IMR-90 (cell line): ENCODE results near the gene RCN1. TPM values are rescaled to one million over a fixed set of nuclear protein-coding genes. Genes with fewer than 3 reads are reported as not detected.

Experiments
- ATAC-seq: fragments of 200-7000 bp; cut with Tn5 transposase; 2 replicates; pipeline ENCODE4 v1.9.1; 2020; ENCODE audit warnings: low read depth, mild to moderate bottlenecking, moderate library complexity
- BruUV-seq: library from RNA; stranded (reverse); fragments of 400-500 nt; replicated peaks from 2 replicates; lab custom pipeline; 2021; lab: Mats Ljungman, UMichigan
- CTCF ChIA-PET: fragments of 300-600 bp; formaldehyde crosslinking; extraction: SDS; loops from one replicate; lab custom pipeline; 2021; ENCODE audit warnings: antibody characterized with exemption; lab: Yijun Ruan, JAX
- POLR2A ChIA-PET: fragments of 300-600 bp; sonication (Branson Sonifier 250); formaldehyde crosslinking; loops from one replicate; lab custom pipeline; 2022; ENCODE audit warnings: antibody characterized with exemption; ENCODE audit not compliant: unreplicated experiment; lab: Charles Lee
- DNase-seq: peaks from one replicate; pipeline ENCODE4 v3.0.0; 2013
- H2AFZ ChIP-seq: replicated peaks from 2 replicates; pipeline ENCODE3; 2013; ENCODE audit warnings: low read length, mild to moderate bottlenecking; ENCODE audit not compliant: poor library complexity
- H2AK5ac ChIP-seq: 2 replicates; pipeline ENCODE4 v1.6.1; 2013; ENCODE audit warnings: low read depth, low read length, inconsistent platforms
- H2AK9ac ChIP-seq: replicated peaks from 2 replicates; pipeline ENCODE3; 2013; ENCODE audit warnings: mild to moderate bottlenecking, low read depth, low read length, moderate library complexity; ENCODE audit not compliant: poor library complexity
- H2BK120ac ChIP-seq: 2 replicates; pipeline ENCODE4 v1.6.1; 2013; ENCODE audit warnings: low read depth, low read length, inconsistent platforms
- H2BK15ac ChIP-seq: 3 replicates; pipeline ENCODE4 v1.6.1; 2013; ENCODE audit warnings: low read depth, low read length, inconsistent platforms
- H2BK20ac ChIP-seq: 2 replicates; pipeline ENCODE4 v1.6.1; 2013; ENCODE audit warnings: low read depth, mild to moderate bottlenecking, inconsistent platforms, low read length, moderate library complexity
- H2BK5ac ChIP-seq: 2 replicates; pipeline ENCODE4 v1.6.1; 2013; ENCODE audit warnings: mild to moderate bottlenecking, low read depth, low read length, inconsistent platforms; ENCODE audit not compliant: poor library complexity, severe bottlenecking
- H3K14ac ChIP-seq: replicated peaks from 2 replicates; pipeline ENCODE4 v1.6.1; 2013; ENCODE audit warnings: low read depth, low read length, inconsistent platforms
- H3K18ac ChIP-seq: 2 replicates; pipeline ENCODE4 v1.6.1; 2013; ENCODE audit warnings: low read depth, low read length, control low read depth
- H3K23ac ChIP-seq: 2 replicates; pipeline ENCODE4 v1.6.1; 2013; ENCODE audit warnings: low read depth, low read length, inconsistent platforms
- H3K27ac ChIP-seq: 2 replicates; pipeline ENCODE4 v1.5.1; 2013; ENCODE audit warnings: mild to moderate bottlenecking, control low read depth, low read length; ENCODE audit not compliant: insufficient read depth
- H3K27me3 ChIP-seq: 2 replicates; pipeline ENCODE4 v1.6.1; 2013; ENCODE audit warnings: low read length; ENCODE audit not compliant: control insufficient read depth, insufficient read depth
- H3K36me3 ChIP-seq: 2 replicates; pipeline ENCODE4 v1.6.1; 2013; ENCODE audit warnings: low read length, mixed read lengths; ENCODE audit not compliant: control insufficient read depth, insufficient read depth
- H3K4ac ChIP-seq: 2 replicates; pipeline ENCODE4 v1.6.1; 2013; ENCODE audit warnings: low read depth, low read length, inconsistent platforms
- H3K4me1 ChIP-seq: 2 replicates; pipeline ENCODE4 v1.6.1; 2013; ENCODE audit warnings: low read length, mixed read lengths; ENCODE audit not compliant: control insufficient read depth, insufficient read depth
- H3K4me2 ChIP-seq: 2 replicates; pipeline ENCODE4 v1.6.1; 2013; ENCODE audit warnings: low read depth, mild to moderate bottlenecking, control low read depth, low read length, moderate library complexity
- H3K4me3 ChIP-seq: 2 replicates; pipeline ENCODE4 v1.5.1; 2013; ENCODE audit warnings: low read depth, mild to moderate bottlenecking, control low read depth, low read length, moderate library complexity; ENCODE audit not compliant: insufficient read depth
- H3K56ac ChIP-seq: 2 replicates; pipeline ENCODE4 v1.6.1; 2013; ENCODE audit warnings: low read length, inconsistent platforms; ENCODE audit not compliant: insufficient read depth; ENCODE audit errors: extremely low read depth
- H3K79me1 ChIP-seq, 2 experiments: 2 replicates each; pipeline ENCODE4 v1.6.1; 2013; ENCODE audit warnings: low read length in 2 of 2, inconsistent platforms in 1 of 2, low read depth in 1 of 2
- H3K9ac ChIP-seq: 2 replicates; pipeline ENCODE4 v1.6.1; 2013; ENCODE audit warnings: low read depth, low read length, control low read depth
- H3K9me1 ChIP-seq: 2 replicates; pipeline ENCODE4 v1.6.1; 2013; ENCODE audit warnings: low read length, inconsistent platforms; ENCODE audit not compliant: insufficient read depth
- H3K9me3 ChIP-seq: 2 replicates; pipeline ENCODE4 v1.6.1; 2013; ENCODE audit warnings: low read length; ENCODE audit not compliant: control insufficient read depth, insufficient read depth
- H4K20me1 ChIP-seq: 2 replicates; pipeline ENCODE4 v1.6.1; 2013; ENCODE audit warnings: low read length, inconsistent platforms; ENCODE audit not compliant: insufficient read depth
- H4K5ac ChIP-seq: 2 replicates; pipeline ENCODE4 v1.6.1; 2013; ENCODE audit warnings: mild to moderate bottlenecking, low read depth, low read length, control low read depth
- H4K8ac ChIP-seq, 2 experiments: 2 replicates each; pipeline ENCODE4 v1.6.1; 2013; ENCODE audit warnings: low read depth in 2 of 2, low read length in 2 of 2, control low read depth in 1 of 2, inconsistent platforms in 1 of 2
- H4K91ac ChIP-seq: 2 replicates; pipeline ENCODE4 v1.6.1; 2013; ENCODE audit warnings: low read depth, low read length, inconsistent platforms; ENCODE audit not compliant: insufficient read depth
- CTCF ChIP-seq: conservative IDR thresholded peaks from 2 replicates; pipeline ENCODE4 v1.5.1; 2012; ENCODE audit warnings: mild to moderate bottlenecking, low read depth, low read length, improper control_type of control experiment
- USF2 ChIP-seq: fragments of 150-350 bp; IDR thresholded peaks from 2 replicates; pipeline ENCODE4 v1.6.1; 2017; ENCODE audit warnings: mild to moderate bottlenecking, antibody characterized with exemption, low read length, low read depth
- WGBS, 2 experiments: methylation state at CpG; one replicate each; pipeline versions ENCODE4 v1.1.5 to v1.1.7; 2013; ENCODE audit warnings: missing lambda C conversion rate in 2 of 2; ENCODE audit not compliant: insufficient read length in 1 of 2; ENCODE audit errors: extremely low coverage in 2 of 2; 5-methylcytosine and 5-hydroxymethylcytosine counted together
- dilution Hi-C: fragments of 300-500 bp; cut with HindIII; formaldehyde crosslinking; loops from one replicate; pipeline ENCODE4 v1.14.3; 2018; ENCODE audit warnings: low sequenced_read_pairs; ENCODE audit not compliant: unreplicated experiment
- in situ Hi-C: fragments of 300-500 bp; cut with MboI; formaldehyde crosslinking; loops from 3 replicates; pipeline ENCODE4 v1.14.3; 2019; ENCODE audit warnings: low sequenced_read_pairs, inconsistent platforms, mixed read lengths
- intact Hi-C: fragments of 100-400 bp; cut with micrococcal nuclease; formaldehyde crosslinking; loops from 2 replicates; pipeline ENCODE4 v1.10.0; 2022
- polyA plus RNA-seq, 3 experiments: library from polyadenylated mRNA; depleted of rRNA; stranded (reverse); fragments of >200 nt; gene quantifications; 2 replicates each; pipeline ENCODE4 v1.2.3, GENCODE V29; 2012; ENCODE audit warnings: low replicate concordance in 1 of 3
- total RNA-seq: library from RNA; depleted of rRNA; stranded (reverse); fragments of >200 nt; gene quantifications from 2 replicates; pipeline ENCODE4 v1.2.3, GENCODE V29; 2012

The RCN1 gene
- total and polyA plus RNA-seq, 2 of the 4 experiments (the other 2 are of a cell fraction), result 129 to 193 TPM

GRCh38 chr11:32136657-32137056 lies 45.8 kb downstream of the RCN1 start:
- ATAC-seq, result no peak
- H2AK5ac ChIP-seq, result peak overlapping the region; percentile 87
- no peaks in the 10 kb centered on the region for H4K20me1 ChIP-seq
- H3K56ac ChIP-seq, result no peak overlapping the region
- H3K9ac ChIP-seq, result no peak overlapping the region
- WGBS, 2 experiments, result no CpG with 5 or more reads among the region's 3 CpGs
- H3K4me3 ChIP-seq, result no peak overlapping the region
- H3K4ac ChIP-seq, result peak overlapping the region; percentile 83
- ChIA-PET CTCF (no interaction called here), POLR2A (no interaction called here)
- peak overlapping the region; percentile 25 for H2AK9ac ChIP-seq
- peak overlapping the region; percentile 92 for H4K5ac ChIP-seq
- DNase-seq, result no peak
- peak overlapping the region; percentile 50 for H2AFZ ChIP-seq
- no peaks in the 10 kb centered on the region for H3K9me3 ChIP-seq
- peak overlapping the region; percentile 93 for H3K14ac ChIP-seq
- peaks cover 13% of the 10 kb centered on the region for H3K4me1 ChIP-seq
- H3K27me3 ChIP-seq, result no peaks in the 10 kb centered on the region
- H3K4me2 ChIP-seq, result no peak overlapping the region
- peak overlapping the region; percentile 84 for H4K91ac ChIP-seq
- H2BK120ac ChIP-seq, result peak overlapping the region; percentile 95
- no TSS peak for BruUV-seq
- peak overlapping the region; percentile 72; the same call in 1 of the 2 replicates for H3K27ac ChIP-seq
- H4K8ac ChIP-seq, result peak overlapping the region; percentile 66 to 81
- H2BK5ac ChIP-seq, result peak overlapping the region; percentile 96
- in situ Hi-C loops (no loop called here), dilution Hi-C loops (no loop called here), intact Hi-C loops (loop anchor here (2.0 kb wide), 1 partner anchor 46 kb away; the partner anchor contains the start of gene RCN1)
- H3K23ac ChIP-seq, result peak overlapping the region; percentile 66; the same call in 1 of the 2 replicates
- TF ChIP-seq CTCF, result no peak
- TF ChIP-seq USF2, result peak; percentile 66
- peak overlapping the region; percentile 99; the same call in 2 of the 3 replicates for H2BK15ac ChIP-seq
- no peaks in the 10 kb centered on the region for H3K36me3 ChIP-seq
- peak overlapping the region; percentile 97 for H3K18ac ChIP-seq
- H2BK20ac ChIP-seq, result peak overlapping the region; percentile 91
- H3K9me1 ChIP-seq, result peaks cover 5% of the 10 kb centered on the region
- H3K79me1 ChIP-seq, result no peaks in the 10 kb centered on the region; a peak in 1 of 4 replicates
